ENCODE results near the gene ANKRD39. TPM values are rescaled to one million over a fixed set of nuclear protein-coding genes. Genes with fewer than 3 reads are reported as not detected.

The ANKRD39 gene
- total and polyA plus RNA-seq, 9 of the 15 experiments (the other 6 are each of a cell fraction or from before 2014, with no cell fraction given), result 8.2 to 33.1 (median 23.8) TPM

GRCh38 chr2:96839293-96839874, 18.4 kb downstream of the ANKRD39 start:
- H4K20me1 ChIP-seq (replicated peaks; ENCODE audit: control insufficient read depth, insufficient read depth, low read length), result no peaks in the 10 kb centered on the region
- ATAC-seq (no peak; the same call in 2 of the 3 replicates), DNase-seq (ENCODE audit: extremely low read depth in 1 of 4, low spot score in 3 of 4) (no peak), FAIRE-seq (no peak)
- peaks cover 8 to 31% of the 10 kb centered on the region in 2 experiments; a peak in 4 of 5 replicates for H3K4me1 ChIP-seq (replicated peaks in 1 of 2; ENCODE audit: control insufficient read depth in 2 of 2, insufficient read depth in 2 of 2, low read length in 2 of 2)
- 93% methylated on average over 21 of the region's 42 CpGs for WGBS (ENCODE audit: insufficient coverage, low coverage, missing lambda C conversion rate)
- no peaks in the 10 kb centered on the region for H3K79me2 ChIP-seq (ENCODE audit: control insufficient read depth, insufficient read depth, low read length)
- no peaks in the 10 kb centered on the region for H3K9me3 ChIP-seq (replicated peaks; ENCODE audit: control insufficient read depth, insufficient read depth, low read depth, low read length)
- POLR2A ChIA-PET, result interaction anchor here (0.8 to 1.6 kb wide), 4 partner anchors 7 to 1431 kb away, joined by 3 to 5 read pairs (median 4); no protein-coding TSS in a partner anchor
- no peaks in the 10 kb centered on the region for H3K27me3 ChIP-seq (ENCODE audit: control insufficient read depth in 2 of 2, insufficient read depth in 2 of 2, low read length in 2 of 2)
- no TSS peak for BruUV-seq (replicated peaks)
- H3K9me1 ChIP-seq (ENCODE audit: control insufficient read depth, insufficient read depth, low read length), result peaks cover 3% of the 10 kb centered on the region
- H3K27ac ChIP-seq (ENCODE audit: extremely low read depth, low read depth, low read length), result no peak overlapping the region
- intact Hi-C loops (cut with micrococcal nuclease), result no loop called here
- in situ Hi-C loops (cut with MboI), result no loop called here
- no peak overlapping the region for H3K4me3 ChIP-seq
- no peak overlapping the region for H2AFZ ChIP-seq (ENCODE audit: low read depth, low read length)
- no peak overlapping the region for H3K4me2 ChIP-seq (ENCODE audit: insufficient read depth, low read length)
- peaks cover 52% of the 10 kb centered on the region; the same call in 2 of the 3 replicates for H3K36me3 ChIP-seq (ENCODE audit: control insufficient read depth, insufficient read depth, low read length)
- no peak overlapping the region; a peak in 1 of 4 replicates for H3K9ac ChIP-seq (ENCODE audit: insufficient read depth in 1 of 2, low read depth in 2 of 2, low read length in 2 of 2)
- CTCF ChIA-PET (ENCODE audit: low intra/inter-chr PET ratio), result no interaction called here
- TF ChIP-seq, protein P1, sequence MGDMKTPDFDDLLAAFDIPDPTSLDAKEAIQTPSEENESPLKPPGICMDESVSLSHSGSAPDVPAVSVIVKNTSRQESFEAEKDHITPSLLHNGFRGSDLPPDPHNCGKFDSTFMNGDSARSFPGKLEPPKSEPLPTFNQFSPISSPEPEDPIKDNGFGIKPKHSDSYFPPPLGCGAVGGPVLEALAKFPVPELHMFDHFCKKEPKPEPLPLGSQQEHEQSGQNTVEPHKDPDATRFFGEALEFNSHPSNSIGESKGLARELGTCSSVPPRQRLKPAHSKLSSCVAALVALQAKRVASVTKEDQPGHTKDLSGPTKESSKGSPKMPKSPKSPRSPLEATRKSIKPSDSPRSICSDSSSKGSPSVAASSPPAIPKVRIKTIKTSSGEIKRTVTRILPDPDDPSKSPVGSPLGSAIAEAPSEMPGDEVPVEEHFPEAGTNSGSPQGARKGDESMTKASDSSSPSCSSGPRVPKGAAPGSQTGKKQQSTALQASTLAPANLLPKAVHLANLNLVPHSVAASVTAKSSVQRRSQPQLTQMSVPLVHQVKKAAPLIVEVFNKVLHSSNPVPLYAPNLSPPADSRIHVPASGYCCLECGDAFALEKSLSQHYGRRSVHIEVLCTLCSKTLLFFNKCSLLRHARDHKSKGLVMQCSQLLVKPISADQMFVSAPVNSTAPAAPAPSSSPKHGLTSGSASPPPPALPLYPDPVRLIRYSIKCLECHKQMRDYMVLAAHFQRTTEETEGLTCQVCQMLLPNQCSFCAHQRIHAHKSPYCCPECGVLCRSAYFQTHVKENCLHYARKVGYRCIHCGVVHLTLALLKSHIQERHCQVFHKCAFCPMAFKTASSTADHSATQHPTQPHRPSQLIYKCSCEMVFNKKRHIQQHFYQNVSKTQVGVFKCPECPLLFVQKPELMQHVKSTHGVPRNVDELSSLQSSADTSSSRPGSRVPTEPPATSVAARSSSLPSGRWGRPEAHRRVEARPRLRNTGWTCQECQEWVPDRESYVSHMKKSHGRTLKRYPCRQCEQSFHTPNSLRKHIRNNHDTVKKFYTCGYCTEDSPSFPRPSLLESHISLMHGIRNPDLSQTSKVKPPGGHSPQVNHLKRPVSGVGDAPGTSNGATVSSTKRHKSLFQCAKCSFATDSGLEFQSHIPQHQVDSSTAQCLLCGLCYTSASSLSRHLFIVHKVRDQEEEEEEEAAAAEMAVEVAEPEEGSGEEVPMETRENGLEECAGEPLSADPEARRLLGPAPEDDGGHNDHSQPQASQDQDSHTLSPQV (IDR thresholded peaks at IDR 0.05), result no peak
- TF ChIP-seq ZBTB2 (IDR thresholded peaks at IDR 0.05) (no peak), ZNF175 (CRISPR knock-in tag; IDR thresholded peaks at IDR 0.05; ENCODE audit: low read depth) (no peak), FOXA1 (IDR thresholded peaks at IDR 0.05; ENCODE audit: borderline replicate concordance) (no peak), NCOA1 (IDR thresholded peaks at IDR 0.05; ENCODE audit: low read depth) (no peak), BRCA1 (IDR thresholded peaks at IDR 0.05) (no peak), BRCA1 (CRISPR knock-in tag; IDR thresholded peaks at IDR 0.05) (no peak), POLR2G (IDR thresholded peaks at IDR 0.05; ENCODE audit: low read depth, low read length) (peak; percentile 56; the same call in 1 of the 2 replicates), RBM22 (IDR thresholded peaks at IDR 0.05; ENCODE audit: low read depth, low read length, poor library complexity, severe bottlenecking) (peak; percentile 85)
- TF ChIP-seq, protein P2, sequence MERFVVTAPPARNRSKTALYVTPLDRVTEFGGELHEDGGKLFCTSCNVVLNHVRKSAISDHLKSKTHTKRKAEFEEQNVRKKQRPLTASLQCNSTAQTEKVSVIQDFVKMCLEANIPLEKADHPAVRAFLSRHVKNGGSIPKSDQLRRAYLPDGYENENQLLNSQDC (CRISPR knock-in tag; IDR thresholded peaks at IDR 0.05), result no peak
- TF ChIP-seq, protein P3, sequence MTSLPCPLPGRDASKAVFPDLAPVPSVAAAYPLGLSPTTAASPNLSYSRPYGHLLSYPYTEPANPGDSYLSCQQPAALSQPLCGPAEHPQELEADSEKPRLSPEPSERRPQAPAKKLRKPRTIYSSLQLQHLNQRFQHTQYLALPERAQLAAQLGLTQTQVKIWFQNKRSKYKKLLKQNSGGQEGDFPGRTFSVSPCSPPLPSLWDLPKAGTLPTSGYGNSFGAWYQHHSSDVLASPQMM (CRISPR knock-in tag; IDR thresholded peaks at IDR 0.05), result no peak
- TF ChIP-seq, protein P4, sequence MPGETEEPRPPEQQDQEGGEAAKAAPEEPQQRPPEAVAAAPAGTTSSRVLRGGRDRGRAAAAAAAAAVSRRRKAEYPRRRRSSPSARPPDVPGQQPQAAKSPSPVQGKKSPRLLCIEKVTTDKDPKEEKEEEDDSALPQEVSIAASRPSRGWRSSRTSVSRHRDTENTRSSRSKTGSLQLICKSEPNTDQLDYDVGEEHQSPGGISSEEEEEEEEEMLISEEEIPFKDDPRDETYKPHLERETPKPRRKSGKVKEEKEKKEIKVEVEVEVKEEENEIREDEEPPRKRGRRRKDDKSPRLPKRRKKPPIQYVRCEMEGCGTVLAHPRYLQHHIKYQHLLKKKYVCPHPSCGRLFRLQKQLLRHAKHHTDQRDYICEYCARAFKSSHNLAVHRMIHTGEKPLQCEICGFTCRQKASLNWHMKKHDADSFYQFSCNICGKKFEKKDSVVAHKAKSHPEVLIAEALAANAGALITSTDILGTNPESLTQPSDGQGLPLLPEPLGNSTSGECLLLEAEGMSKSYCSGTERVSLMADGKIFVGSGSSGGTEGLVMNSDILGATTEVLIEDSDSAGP (CRISPR knock-in tag; IDR thresholded peaks at IDR 0.05), result no peak

Measured in K562 (cell line).